NCI-H1105 (cell line): ENCODE measurements around the gene HRCT1.
"Not testable (repeated sequence)": the region's sequence is repeated elsewhere in the genome, so short reads cannot be mapped to it uniquely, and the experiment has no call there.

Experiments used
- DNase-seq: peaks from one replicate; lab custom pipeline; 2025; lab: John Stamatoyannopoulos, UW

The HRCT1 gene

GRCh38 chr9:35897376-35898099 lies 8.5 kb upstream of the HRCT1 start:
- not testable (repeated sequence) for DNase-seq

GRCh38 chr9:35898337-35898736 lies 7.7 kb upstream of the HRCT1 start:
- DNase-seq: no peak

- DNase-seq: no peak
Measured at GRCh38 chr9:35899021-35899420, 7.0 kb upstream of the HRCT1 start.

GRCh38 chr9:35903049-35903448 lies 3.0 kb upstream of the HRCT1 start:
- peak; percentile 57 for DNase-seq

- DNase-seq: no peak
Measured at GRCh38 chr9:35904338-35904737, 1.7 kb upstream of the HRCT1 start.

- DNase-seq: no peak
Measured at GRCh38 chr9:35905051-35905781, 786 bp upstream of the HRCT1 start.

GRCh38 chr9:35906923-35907699 lies 1.1 kb downstream of the HRCT1 start:
- no peak for DNase-seq

- DNase-seq: peak; percentile 34
Measured at GRCh38 chr9:35907711-35908503, 1.9 kb downstream of the HRCT1 start.

GRCh38 chr9:35908504-35909125 lies 2.6 kb downstream of the HRCT1 start:
- no peak for DNase-seq

GRCh38 chr9:35909274-35909673 lies 3.3 kb downstream of the HRCT1 start, which contains the start of gene SPAAR:
SPAAR (plus strand) TSS chr9:35909490; CDS start chr9:35910464, 974 bp downstream.
- DNase-seq: no peak

GRCh38 chr9:35909687-35910612 lies 3.9 kb downstream of the HRCT1 start:
- no peak for DNase-seq

- DNase-seq: peak; percentile 8
Measured at GRCh38 chr9:35910613-35911359, 4.8 kb downstream of the HRCT1 start.

- DNase-seq: no peak
Measured at GRCh38 chr9:35911690-35912089, 5.7 kb downstream of the HRCT1 start.

- DNase-seq: no peak
Measured at GRCh38 chr9:35912791-35913400, 6.9 kb downstream of the HRCT1 start.

- not testable (repeated sequence) for DNase-seq
Measured at GRCh38 chr9:35913429-35913828, 7.4 kb downstream of the HRCT1 start.

GRCh38 chr9:35914301-35914807 lies 8.4 kb downstream of the HRCT1 start:
- DNase-seq: no peak

- DNase-seq: no peak
Measured at GRCh38 chr9:35915681-35916294, 9.8 kb downstream of the HRCT1 start.

- DNase-seq: no peak
Measured at GRCh38 chr9:35917261-35917660, 11.3 kb downstream of the HRCT1 start.
